Cardiac fibroblast (primary cell): ENCODE measurements around the gene TOX2.
A peak's percentile ranks its signal among the peaks of the same experiment; 100 is the strongest.

ENCODE experiments used
- DNase-seq, 2 donors: peaks; one replicate each; pipeline versions ENCODE4 v3.0.0 to v3.0.0-alpha.2; 2010; ENCODE audit warnings: low read depth in 2 of 2
- H3K4me3 ChIP-seq, 2 donors: replicated peaks in 1 of 2; 1 replicate in 1 of 2; 2 replicates in 1 of 2; pipeline ENCODE4 v1.5.1; 2011; ENCODE audit warnings: low read depth in 2 of 2, low read length in 2 of 2, mild to moderate bottlenecking in 2 of 2, moderate library complexity in 1 of 2
- CTCF ChIP-seq: IDR thresholded peaks from one replicate; pipeline ENCODE4 v1.5.1; 2011; ENCODE audit warnings: low read depth, mild to moderate bottlenecking, low read length, inconsistent platforms

The TOX2 gene

GRCh38 chr20:43921227-43921780, 6.7 kb downstream of the TOX2 start:
- H3K4me3 ChIP-seq: no peak overlapping the region
- TF ChIP-seq CTCF: no peak
- DNase-seq: no peak

- H3K4me3 ChIP-seq: no peak overlapping the region
- no peak for DNase-seq
- no peak for TF ChIP-seq CTCF
Measured at GRCh38 chr20:43922614-43923013, 8.0 kb downstream of the TOX2 start.

GRCh38 chr20:43923322-43923721, 8.7 kb downstream of the TOX2 start:
- no peak for DNase-seq
- no peak for TF ChIP-seq CTCF
- H3K4me3 ChIP-seq: no peak overlapping the region

- no peak for DNase-seq
- no peak overlapping the region for H3K4me3 ChIP-seq
- no peak for TF ChIP-seq CTCF
Measured at GRCh38 chr20:43923917-43924316, 9.3 kb downstream of the TOX2 start.

- DNase-seq: no peak
- H3K4me3 ChIP-seq: no peak overlapping the region
- no peak for TF ChIP-seq CTCF
Measured at GRCh38 chr20:43925215-43925614, 10.6 kb downstream of the TOX2 start.

GRCh38 chr20:43925801-43926200, 11.1 kb downstream of the TOX2 start:
- peak; percentile 33 to 62 for DNase-seq
- no peak overlapping the region for H3K4me3 ChIP-seq
- no peak for TF ChIP-seq CTCF
